Neural cell (in vitro differentiated cells): ENCODE results near the gene S1PR1.

Source experiments
- EP300 ChIP-seq: fragments of 450-650 bp; conservative IDR thresholded peaks from 2 replicates; pipeline ENCODE4 v1.6.1; 2014; ENCODE audit warnings: antibody characterized with exemption, mild to moderate bottlenecking, moderate library complexity; ENCODE audit not compliant: poor library complexity, severe bottlenecking
- EZH2 ChIP-seq: fragments of 200-600, 300-800 bp; shearing (Covaris generic), sonication (generic); IDR thresholded peaks from 2 replicates; pipeline ENCODE4 v1.6.1; 2014; ENCODE audit warnings: antibody characterized with exemption, low read length, borderline replicate concordance, mild to moderate bottlenecking; ENCODE audit not compliant: insufficient read depth, poor library complexity, severe bottlenecking
- POLR2AphosphoS5 ChIP-seq: IDR thresholded peaks from 2 replicates; pipeline ENCODE4 v1.6.1; 2012
- SMC3 ChIP-seq: fragments of 450-650 bp; conservative IDR thresholded peaks from 2 replicates; pipeline ENCODE4 v1.6.1; 2014; ENCODE audit warnings: antibody characterized with exemption, mild to moderate bottlenecking, moderate library complexity; ENCODE audit not compliant: poor library complexity
- TAF1 ChIP-seq: IDR thresholded peaks from 2 replicates; pipeline ENCODE4 v1.6.1; 2012; ENCODE audit warnings: low read depth
- TF ChIP-seq, protein P1 (sequence below): fragments of 450-650 bp; IDR thresholded peaks from 2 replicates; pipeline ENCODE4 v1.5.1; 2014; ENCODE audit warnings: antibody characterized with exemption, mild to moderate bottlenecking, moderate library complexity; ENCODE audit not compliant: poor library complexity, severe bottlenecking
- TF ChIP-seq, protein P2 (sequence below): IDR thresholded peaks from 2 replicates; pipeline ENCODE4 v1.6.1; 2012; ENCODE audit warnings: borderline replicate concordance

- TF ChIP-seq, protein P1, sequence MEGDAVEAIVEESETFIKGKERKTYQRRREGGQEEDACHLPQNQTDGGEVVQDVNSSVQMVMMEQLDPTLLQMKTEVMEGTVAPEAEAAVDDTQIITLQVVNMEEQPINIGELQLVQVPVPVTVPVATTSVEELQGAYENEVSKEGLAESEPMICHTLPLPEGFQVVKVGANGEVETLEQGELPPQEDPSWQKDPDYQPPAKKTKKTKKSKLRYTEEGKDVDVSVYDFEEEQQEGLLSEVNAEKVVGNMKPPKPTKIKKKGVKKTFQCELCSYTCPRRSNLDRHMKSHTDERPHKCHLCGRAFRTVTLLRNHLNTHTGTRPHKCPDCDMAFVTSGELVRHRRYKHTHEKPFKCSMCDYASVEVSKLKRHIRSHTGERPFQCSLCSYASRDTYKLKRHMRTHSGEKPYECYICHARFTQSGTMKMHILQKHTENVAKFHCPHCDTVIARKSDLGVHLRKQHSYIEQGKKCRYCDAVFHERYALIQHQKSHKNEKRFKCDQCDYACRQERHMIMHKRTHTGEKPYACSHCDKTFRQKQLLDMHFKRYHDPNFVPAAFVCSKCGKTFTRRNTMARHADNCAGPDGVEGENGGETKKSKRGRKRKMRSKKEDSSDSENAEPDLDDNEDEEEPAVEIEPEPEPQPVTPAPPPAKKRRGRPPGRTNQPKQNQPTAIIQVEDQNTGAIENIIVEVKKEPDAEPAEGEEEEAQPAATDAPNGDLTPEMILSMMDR = no peak
- TF ChIP-seq POLR2AphosphoS5 (no peak), EP300 (no peak), EZH2 (no peak), TAF1 (no peak), SMC3 (no peak)
- TF ChIP-seq, protein P2, sequence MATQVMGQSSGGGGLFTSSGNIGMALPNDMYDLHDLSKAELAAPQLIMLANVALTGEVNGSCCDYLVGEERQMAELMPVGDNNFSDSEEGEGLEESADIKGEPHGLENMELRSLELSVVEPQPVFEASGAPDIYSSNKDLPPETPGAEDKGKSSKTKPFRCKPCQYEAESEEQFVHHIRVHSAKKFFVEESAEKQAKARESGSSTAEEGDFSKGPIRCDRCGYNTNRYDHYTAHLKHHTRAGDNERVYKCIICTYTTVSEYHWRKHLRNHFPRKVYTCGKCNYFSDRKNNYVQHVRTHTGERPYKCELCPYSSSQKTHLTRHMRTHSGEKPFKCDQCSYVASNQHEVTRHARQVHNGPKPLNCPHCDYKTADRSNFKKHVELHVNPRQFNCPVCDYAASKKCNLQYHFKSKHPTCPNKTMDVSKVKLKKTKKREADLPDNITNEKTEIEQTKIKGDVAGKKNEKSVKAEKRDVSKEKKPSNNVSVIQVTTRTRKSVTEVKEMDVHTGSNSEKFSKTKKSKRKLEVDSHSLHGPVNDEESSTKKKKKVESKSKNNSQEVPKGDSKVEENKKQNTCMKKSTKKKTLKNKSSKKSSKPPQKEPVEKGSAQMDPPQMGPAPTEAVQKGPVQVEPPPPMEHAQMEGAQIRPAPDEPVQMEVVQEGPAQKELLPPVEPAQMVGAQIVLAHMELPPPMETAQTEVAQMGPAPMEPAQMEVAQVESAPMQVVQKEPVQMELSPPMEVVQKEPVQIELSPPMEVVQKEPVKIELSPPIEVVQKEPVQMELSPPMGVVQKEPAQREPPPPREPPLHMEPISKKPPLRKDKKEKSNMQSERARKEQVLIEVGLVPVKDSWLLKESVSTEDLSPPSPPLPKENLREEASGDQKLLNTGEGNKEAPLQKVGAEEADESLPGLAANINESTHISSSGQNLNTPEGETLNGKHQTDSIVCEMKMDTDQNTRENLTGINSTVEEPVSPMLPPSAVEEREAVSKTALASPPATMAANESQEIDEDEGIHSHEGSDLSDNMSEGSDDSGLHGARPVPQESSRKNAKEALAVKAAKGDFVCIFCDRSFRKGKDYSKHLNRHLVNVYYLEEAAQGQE = no peak
Observed at GRCh38 chr1:101247404-101248287, 10.8 kb downstream of the S1PR1 start.
